Thyroid gland (tissue), 4 donors: Measurements from ENCODE around the gene TRIM52.

Experiments used
- POLR2A ChIP-seq, 2 donors: fragments of 450-650 bp; IDR thresholded peaks; one replicate each; pipeline ENCODE4 v1.6.1; 2017; ENCODE audit warnings: antibody characterized with exemption in 2 of 2, mild to moderate bottlenecking in 2 of 2, moderate library complexity in 1 of 2
- TF ChIP-seq, protein P1 (sequence below), 6 experiments: fragments of 200-600 bp in 3 of 6; fragments of 450-650 bp in 3 of 6; sonication (generic) in 3 of 6; IDR thresholded peaks; one replicate each; pipeline ENCODE4 v1.5.1; 2016 to 2019; ENCODE audit warnings: antibody characterized with exemption in 6 of 6, mild to moderate bottlenecking in 2 of 6, inconsistent platforms in 1 of 6, moderate library complexity in 1 of 6

DNA sequence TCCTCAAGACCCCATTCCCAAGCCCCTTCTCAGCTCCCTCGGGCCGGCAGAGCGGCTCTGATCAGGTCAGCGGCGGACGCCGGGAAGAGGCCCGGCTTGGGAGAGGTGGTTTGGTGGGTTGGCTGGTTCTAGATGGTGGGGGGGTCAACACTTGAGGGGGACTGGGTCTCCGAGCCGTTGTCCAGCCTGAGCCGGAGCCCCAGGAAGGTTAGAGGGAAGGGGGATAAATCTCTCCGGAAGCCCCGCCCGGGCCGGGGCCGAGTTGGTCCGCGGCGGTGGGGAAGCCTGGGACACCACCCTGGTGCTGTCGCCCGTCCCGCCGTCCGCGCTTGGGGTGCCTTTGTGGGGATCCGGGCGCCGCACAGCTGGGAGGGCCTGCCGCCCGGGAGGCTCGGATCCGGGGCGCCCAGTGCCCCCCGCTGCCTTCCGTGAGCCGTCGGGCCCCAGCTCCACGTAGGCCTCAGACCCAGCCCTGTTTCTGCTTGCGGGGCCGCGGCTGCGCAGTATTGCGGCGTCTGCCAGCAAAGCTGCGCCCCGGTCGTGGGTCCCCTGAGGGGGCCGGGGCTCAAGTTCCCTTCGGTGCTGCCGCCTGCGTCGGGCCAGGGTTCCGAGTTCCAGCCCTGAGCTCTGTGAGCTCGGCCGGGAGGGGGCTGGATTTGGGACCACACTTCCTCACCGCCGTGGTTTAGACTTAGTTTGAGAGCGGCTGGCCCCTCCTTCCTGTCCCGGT lies 542 bp upstream of the TRIM52 start:
- TF ChIP-seq, protein P1, sequence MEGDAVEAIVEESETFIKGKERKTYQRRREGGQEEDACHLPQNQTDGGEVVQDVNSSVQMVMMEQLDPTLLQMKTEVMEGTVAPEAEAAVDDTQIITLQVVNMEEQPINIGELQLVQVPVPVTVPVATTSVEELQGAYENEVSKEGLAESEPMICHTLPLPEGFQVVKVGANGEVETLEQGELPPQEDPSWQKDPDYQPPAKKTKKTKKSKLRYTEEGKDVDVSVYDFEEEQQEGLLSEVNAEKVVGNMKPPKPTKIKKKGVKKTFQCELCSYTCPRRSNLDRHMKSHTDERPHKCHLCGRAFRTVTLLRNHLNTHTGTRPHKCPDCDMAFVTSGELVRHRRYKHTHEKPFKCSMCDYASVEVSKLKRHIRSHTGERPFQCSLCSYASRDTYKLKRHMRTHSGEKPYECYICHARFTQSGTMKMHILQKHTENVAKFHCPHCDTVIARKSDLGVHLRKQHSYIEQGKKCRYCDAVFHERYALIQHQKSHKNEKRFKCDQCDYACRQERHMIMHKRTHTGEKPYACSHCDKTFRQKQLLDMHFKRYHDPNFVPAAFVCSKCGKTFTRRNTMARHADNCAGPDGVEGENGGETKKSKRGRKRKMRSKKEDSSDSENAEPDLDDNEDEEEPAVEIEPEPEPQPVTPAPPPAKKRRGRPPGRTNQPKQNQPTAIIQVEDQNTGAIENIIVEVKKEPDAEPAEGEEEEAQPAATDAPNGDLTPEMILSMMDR (IDR thresholded peaks at IDR 0.05): no peak
- TF ChIP-seq POLR2A (IDR thresholded peaks at IDR 0.05): peak in 1 of 2 donors; percentile 74
